ENCODE measurements around the gene ZNF629. TPM values are rescaled to one million over a fixed set of nuclear protein-coding genes. Genes with fewer than 3 reads are reported as not detected.

Gene ZNF629
- total RNA-seq, 1 experiment from 2014 or later: 18.4 TPM

DNA sequence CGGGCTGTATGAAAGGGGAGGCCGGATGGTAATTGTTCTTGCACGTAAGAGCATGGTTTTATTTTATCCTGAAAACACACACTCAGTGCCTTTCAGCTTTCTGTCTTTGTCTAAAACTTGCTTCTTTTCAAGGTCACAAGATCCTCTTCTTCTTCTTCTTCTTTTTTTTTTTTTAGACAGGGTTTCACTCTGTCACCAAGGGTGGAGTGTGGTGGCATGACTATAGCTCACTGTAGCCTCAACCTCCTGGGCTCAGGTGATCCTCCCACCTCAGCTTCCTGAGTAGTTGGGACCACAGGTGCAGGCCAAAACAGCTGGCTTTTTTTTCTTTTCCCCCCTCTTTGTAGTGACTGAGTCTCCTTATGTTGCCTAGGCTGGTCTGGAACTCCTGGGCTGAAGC is 15.9 kb upstream of the ZNF629 start:
- Histone ChIP-seq H4K20me1 (ENCODE audit: insufficient read depth) (no peaks in the 10 kb centered on the region), H3K9me3 (ENCODE audit: control insufficient read depth in 1 of 2, insufficient read depth in 1 of 2, low read depth in 1 of 2, low read length in 2 of 2) (no peaks in the 10 kb centered on the region), H3K27ac (ENCODE audit: low read depth, low read length) (no peak overlapping the region), H3K27me3 (ENCODE audit: insufficient read depth, low read length) (no peaks in the 10 kb centered on the region), H3K79me2 (ENCODE audit: insufficient read depth, low read length) (no peaks in the 10 kb centered on the region), H3K9me2 (ENCODE audit: insufficient read depth) (no peaks in the 10 kb centered on the region), H2AFZ (ENCODE audit: low read depth, low read length, poor library complexity, severe bottlenecking) (no peak overlapping the region), H3K4me3 (replicated peaks in 1 of 2; ENCODE audit: low read depth in 1 of 2, low read length in 2 of 2) (no peak overlapping the region), H3K4me1 (ENCODE audit: control insufficient read depth in 1 of 2, insufficient read depth in 2 of 2, low read length in 2 of 2) (peaks cover 8 to 16% of the 10 kb centered on the region in 2 experiments; a peak in 3 of 4 replicates), H3K36me3 (ENCODE audit: control insufficient read depth in 1 of 2, insufficient read depth in 2 of 2, low read length in 2 of 2) (no peaks in the 10 kb centered on the region), H3K9ac (ENCODE audit: low read length) (no peak overlapping the region), H3K4me2 (ENCODE audit: low read length) (no peak overlapping the region)
- ChIA-PET RAD21 (ENCODE audit: low non-redundant PET in 1 of 2, low total read pairs in 2 of 2, uncharacterized antibody in 2 of 2, unreplicated experiment in 2 of 2) (no interaction called here), CTCF (interaction anchor here (0.9 to 1.2 kb wide), 2 partner anchors 10 to 15 kb away, joined by 3 to 4 read pairs; no protein-coding TSS in a partner anchor), POLR2A (interaction anchor here (0.7 to 1.8 kb wide), 3 partner anchors 16 to 72 kb away, joined by 3 to 5 read pairs (median 4); partner anchors contain the start of gene ZNF629)
- intact Hi-C loops (cut with micrococcal nuclease): no loop called here
- TF ChIP-seq YY1 (IDR thresholded peaks at IDR 0.05; ENCODE audit: extremely low read depth, insufficient replicate concordance, low read depth, low read length) (no peak), TCF7L2 (IDR thresholded peaks at IDR 0.05; ENCODE audit: borderline replicate concordance, extremely low read depth, insufficient read depth, insufficient read length) (no peak), FOSL1 (IDR thresholded peaks at IDR 0.05; ENCODE audit: low read depth) (no peak), ZFX (IDR thresholded peaks at IDR 0.05) (no peak), CEBPB (IDR thresholded peaks at IDR 0.05; ENCODE audit: low read depth) (no peak), SP1 (IDR thresholded peaks at IDR 0.05; ENCODE audit: low read depth) (no peak), ZNF274 (IDR thresholded peaks at IDR 0.05; ENCODE audit: low read depth, low read length) (no peak)
- no TSS peak for BruUV-seq (replicated peaks)
- DNase-seq (ENCODE audit: low read depth, low spot score) (no peak), ATAC-seq (no peak)

DNA sequence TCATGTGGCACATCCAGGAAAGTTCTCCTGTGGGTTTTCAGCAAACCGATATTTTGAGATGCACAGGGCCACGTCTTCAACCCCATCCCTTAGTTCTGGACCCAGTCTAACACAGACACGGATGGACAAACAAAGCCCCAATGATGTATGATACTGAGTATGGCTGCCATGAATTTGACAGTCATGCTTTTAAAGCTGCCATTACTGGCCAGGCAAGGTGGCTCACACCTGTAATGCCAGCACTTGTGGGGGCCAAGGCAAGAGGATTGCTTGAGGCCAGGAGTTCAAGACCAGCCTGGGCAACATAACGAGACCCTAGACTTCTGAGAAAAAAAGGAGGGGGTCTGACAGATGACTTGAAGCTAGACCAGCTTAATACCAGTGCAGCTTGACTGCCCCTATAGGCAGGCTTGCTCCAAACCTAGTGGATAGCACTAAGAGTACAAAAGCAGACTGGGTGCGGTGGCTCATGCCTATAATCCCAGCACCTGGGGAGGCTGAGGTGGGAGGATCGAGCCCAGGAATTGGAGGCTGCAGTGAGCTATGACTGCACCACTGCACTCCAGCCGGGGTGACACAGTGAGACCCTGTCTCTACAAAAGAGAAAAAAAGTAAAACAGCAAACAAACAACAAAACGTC is 10.8 kb upstream of the ZNF629 start:
- CTCF ChIA-PET: interaction anchor here (0.6 to 1.3 kb wide), 4 partner anchors 8 to 272 kb away, joined by 3 to 7 read pairs (median 3); no protein-coding TSS in a partner anchor
- BruUV-seq (replicated peaks): no TSS peak
- RAD21 ChIA-PET (ENCODE audit: low non-redundant PET in 1 of 2, low total read pairs in 2 of 2, uncharacterized antibody in 2 of 2, unreplicated experiment in 2 of 2): interaction anchor here in 1 of 2 experiments (0.6 kb wide), 1 partner anchor 160 kb away, joined by 3 read pairs; no protein-coding TSS in a partner anchor
- peak; percentile 93 for ATAC-seq
- intact Hi-C loops (cut with micrococcal nuclease): no loop called here
- Histone ChIP-seq H3K9me3 (ENCODE audit: control insufficient read depth in 1 of 2, insufficient read depth in 1 of 2, low read depth in 1 of 2, low read length in 2 of 2) (no peaks in the 10 kb centered on the region), H3K9me2 (ENCODE audit: insufficient read depth) (no peaks in the 10 kb centered on the region), H3K4me1 (ENCODE audit: control insufficient read depth in 1 of 2, insufficient read depth in 2 of 2, low read length in 2 of 2) (no peaks in the 10 kb centered on the region), H2AFZ (ENCODE audit: low read depth, low read length, poor library complexity, severe bottlenecking) (no peak overlapping the region), H3K79me2 (ENCODE audit: insufficient read depth, low read length) (no peaks in the 10 kb centered on the region), H3K4me3 (replicated peaks in 1 of 2; ENCODE audit: low read depth in 1 of 2, low read length in 2 of 2) (no peak overlapping the region), H4K20me1 (ENCODE audit: insufficient read depth) (no peaks in the 10 kb centered on the region), H3K36me3 (ENCODE audit: control insufficient read depth in 1 of 2, insufficient read depth in 2 of 2, low read length in 2 of 2) (no peaks in the 10 kb centered on the region), H3K27me3 (ENCODE audit: insufficient read depth, low read length) (no peaks in the 10 kb centered on the region), H3K4me2 (ENCODE audit: low read length) (no peak overlapping the region), H3K27ac (ENCODE audit: low read depth, low read length) (no peak overlapping the region), H3K9ac (ENCODE audit: low read length) (no peak overlapping the region)
- no peak for DNase-seq (ENCODE audit: low read depth, low spot score)
- TF ChIP-seq POLR2AphosphoS5 (IDR thresholded peaks at IDR 0.05; ENCODE audit: low read depth, low read length): no peak
- TF ChIP-seq ZFX (IDR thresholded peaks at IDR 0.05): no peak
- TF ChIP-seq RAD21 (IDR thresholded peaks at IDR 0.05; ENCODE audit: low read depth): peak; percentile 20; the same call in 1 of the 2 replicates
- no peak for TF ChIP-seq TCF7L2 (IDR thresholded peaks at IDR 0.05; ENCODE audit: borderline replicate concordance, extremely low read depth, insufficient read depth, insufficient read length)
- no peak for TF ChIP-seq SIN3A (IDR thresholded peaks at IDR 0.05; ENCODE audit: low read depth)
- TF ChIP-seq, protein P1, sequence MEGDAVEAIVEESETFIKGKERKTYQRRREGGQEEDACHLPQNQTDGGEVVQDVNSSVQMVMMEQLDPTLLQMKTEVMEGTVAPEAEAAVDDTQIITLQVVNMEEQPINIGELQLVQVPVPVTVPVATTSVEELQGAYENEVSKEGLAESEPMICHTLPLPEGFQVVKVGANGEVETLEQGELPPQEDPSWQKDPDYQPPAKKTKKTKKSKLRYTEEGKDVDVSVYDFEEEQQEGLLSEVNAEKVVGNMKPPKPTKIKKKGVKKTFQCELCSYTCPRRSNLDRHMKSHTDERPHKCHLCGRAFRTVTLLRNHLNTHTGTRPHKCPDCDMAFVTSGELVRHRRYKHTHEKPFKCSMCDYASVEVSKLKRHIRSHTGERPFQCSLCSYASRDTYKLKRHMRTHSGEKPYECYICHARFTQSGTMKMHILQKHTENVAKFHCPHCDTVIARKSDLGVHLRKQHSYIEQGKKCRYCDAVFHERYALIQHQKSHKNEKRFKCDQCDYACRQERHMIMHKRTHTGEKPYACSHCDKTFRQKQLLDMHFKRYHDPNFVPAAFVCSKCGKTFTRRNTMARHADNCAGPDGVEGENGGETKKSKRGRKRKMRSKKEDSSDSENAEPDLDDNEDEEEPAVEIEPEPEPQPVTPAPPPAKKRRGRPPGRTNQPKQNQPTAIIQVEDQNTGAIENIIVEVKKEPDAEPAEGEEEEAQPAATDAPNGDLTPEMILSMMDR (IDR thresholded peaks at IDR 0.05 in 2 of 3, conservative IDR thresholded peaks at IDR 0.05 in 1 of 3; ENCODE audit: borderline replicate concordance in 1 of 3, insufficient read depth in 1 of 3, low read depth in 2 of 3, low read length in 2 of 3): peak in 2 of 3 experiments; percentile 40 to 41; a peak in 4 of 6 replicates
- TF ChIP-seq CBX3 (IDR thresholded peaks at IDR 0.05; ENCODE audit: low read depth): no peak
- no peak for TF ChIP-seq ELF1 (IDR thresholded peaks at IDR 0.05; ENCODE audit: borderline replicate concordance, low read depth)
- no peak for TF ChIP-seq ZNF274 (IDR thresholded peaks at IDR 0.05; ENCODE audit: low read depth, low read length)
- no peak for TF ChIP-seq SP1 (IDR thresholded peaks at IDR 0.05; ENCODE audit: low read depth)
- TF ChIP-seq, protein P2, sequence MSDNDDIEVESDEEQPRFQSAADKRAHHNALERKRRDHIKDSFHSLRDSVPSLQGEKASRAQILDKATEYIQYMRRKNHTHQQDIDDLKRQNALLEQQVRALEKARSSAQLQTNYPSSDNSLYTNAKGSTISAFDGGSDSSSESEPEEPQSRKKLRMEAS (IDR thresholded peaks at IDR 0.05): no peak
- POLR2A ChIA-PET: no interaction called here
